ENCODE data around the gene STK32C.

The STK32C gene

GRCh38 chr10:132256866-132257265, 50.9 kb downstream of the STK32C start:
- DNase-seq (ENCODE audit: low read depth in 1 of 2, low spot score in 1 of 2) = no peak
- Histone ChIP-seq H3K27me3 (ENCODE audit: insufficient read depth, poor library complexity, severe bottlenecking) (no peaks in the 10 kb centered on the region), H3K4me3 (replicated peaks; ENCODE audit: insufficient read depth, low read length) (no peak overlapping the region), H3K27ac (replicated peaks) (no peak overlapping the region)
- TF ChIP-seq POLR2AphosphoS5 (IDR thresholded peaks at IDR 0.05; ENCODE audit: low read depth) (no peak), GABPA (IDR thresholded peaks at IDR 0.05; ENCODE audit: low read depth) (no peak), SPI1 (IDR thresholded peaks at IDR 0.05; ENCODE audit: borderline replicate concordance, low read depth) (no peak)
- TF ChIP-seq, protein P1, sequence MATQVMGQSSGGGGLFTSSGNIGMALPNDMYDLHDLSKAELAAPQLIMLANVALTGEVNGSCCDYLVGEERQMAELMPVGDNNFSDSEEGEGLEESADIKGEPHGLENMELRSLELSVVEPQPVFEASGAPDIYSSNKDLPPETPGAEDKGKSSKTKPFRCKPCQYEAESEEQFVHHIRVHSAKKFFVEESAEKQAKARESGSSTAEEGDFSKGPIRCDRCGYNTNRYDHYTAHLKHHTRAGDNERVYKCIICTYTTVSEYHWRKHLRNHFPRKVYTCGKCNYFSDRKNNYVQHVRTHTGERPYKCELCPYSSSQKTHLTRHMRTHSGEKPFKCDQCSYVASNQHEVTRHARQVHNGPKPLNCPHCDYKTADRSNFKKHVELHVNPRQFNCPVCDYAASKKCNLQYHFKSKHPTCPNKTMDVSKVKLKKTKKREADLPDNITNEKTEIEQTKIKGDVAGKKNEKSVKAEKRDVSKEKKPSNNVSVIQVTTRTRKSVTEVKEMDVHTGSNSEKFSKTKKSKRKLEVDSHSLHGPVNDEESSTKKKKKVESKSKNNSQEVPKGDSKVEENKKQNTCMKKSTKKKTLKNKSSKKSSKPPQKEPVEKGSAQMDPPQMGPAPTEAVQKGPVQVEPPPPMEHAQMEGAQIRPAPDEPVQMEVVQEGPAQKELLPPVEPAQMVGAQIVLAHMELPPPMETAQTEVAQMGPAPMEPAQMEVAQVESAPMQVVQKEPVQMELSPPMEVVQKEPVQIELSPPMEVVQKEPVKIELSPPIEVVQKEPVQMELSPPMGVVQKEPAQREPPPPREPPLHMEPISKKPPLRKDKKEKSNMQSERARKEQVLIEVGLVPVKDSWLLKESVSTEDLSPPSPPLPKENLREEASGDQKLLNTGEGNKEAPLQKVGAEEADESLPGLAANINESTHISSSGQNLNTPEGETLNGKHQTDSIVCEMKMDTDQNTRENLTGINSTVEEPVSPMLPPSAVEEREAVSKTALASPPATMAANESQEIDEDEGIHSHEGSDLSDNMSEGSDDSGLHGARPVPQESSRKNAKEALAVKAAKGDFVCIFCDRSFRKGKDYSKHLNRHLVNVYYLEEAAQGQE (IDR thresholded peaks at IDR 0.05; ENCODE audit: insufficient replicate concordance, low read depth) = no peak

GRCh38 chr10:132255489-132256344, 52.0 kb downstream of the STK32C start:
- Histone ChIP-seq H3K4me3 (replicated peaks; ENCODE audit: insufficient read depth, low read length) (no peak overlapping the region), H3K27me3 (ENCODE audit: insufficient read depth, poor library complexity, severe bottlenecking) (no peaks in the 10 kb centered on the region), H3K27ac (replicated peaks) (no peak overlapping the region)
- no peak for TF ChIP-seq SPI1 (IDR thresholded peaks at IDR 0.05; ENCODE audit: borderline replicate concordance, low read depth)
- no peak for TF ChIP-seq POLR2AphosphoS5 (IDR thresholded peaks at IDR 0.05; ENCODE audit: low read depth)
- TF ChIP-seq, protein P2, sequence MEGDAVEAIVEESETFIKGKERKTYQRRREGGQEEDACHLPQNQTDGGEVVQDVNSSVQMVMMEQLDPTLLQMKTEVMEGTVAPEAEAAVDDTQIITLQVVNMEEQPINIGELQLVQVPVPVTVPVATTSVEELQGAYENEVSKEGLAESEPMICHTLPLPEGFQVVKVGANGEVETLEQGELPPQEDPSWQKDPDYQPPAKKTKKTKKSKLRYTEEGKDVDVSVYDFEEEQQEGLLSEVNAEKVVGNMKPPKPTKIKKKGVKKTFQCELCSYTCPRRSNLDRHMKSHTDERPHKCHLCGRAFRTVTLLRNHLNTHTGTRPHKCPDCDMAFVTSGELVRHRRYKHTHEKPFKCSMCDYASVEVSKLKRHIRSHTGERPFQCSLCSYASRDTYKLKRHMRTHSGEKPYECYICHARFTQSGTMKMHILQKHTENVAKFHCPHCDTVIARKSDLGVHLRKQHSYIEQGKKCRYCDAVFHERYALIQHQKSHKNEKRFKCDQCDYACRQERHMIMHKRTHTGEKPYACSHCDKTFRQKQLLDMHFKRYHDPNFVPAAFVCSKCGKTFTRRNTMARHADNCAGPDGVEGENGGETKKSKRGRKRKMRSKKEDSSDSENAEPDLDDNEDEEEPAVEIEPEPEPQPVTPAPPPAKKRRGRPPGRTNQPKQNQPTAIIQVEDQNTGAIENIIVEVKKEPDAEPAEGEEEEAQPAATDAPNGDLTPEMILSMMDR (IDR thresholded peaks at IDR 0.05; ENCODE audit: insufficient read depth, low read length) = no peak
- DNase-seq (ENCODE audit: low read depth in 1 of 2, low spot score in 1 of 2) = no peak

GRCh38 chr10:132254841-132255240, 52.9 kb downstream of the STK32C start:
- DNase-seq (ENCODE audit: low read depth in 1 of 2, low spot score in 1 of 2) = no peak
- TF ChIP-seq POLR2AphosphoS5 (IDR thresholded peaks at IDR 0.05; ENCODE audit: low read depth) = no peak
- TF ChIP-seq, protein P2 (IDR thresholded peaks at IDR 0.05; ENCODE audit: insufficient read depth, low read length) = no peak
- no peak for TF ChIP-seq SPI1 (IDR thresholded peaks at IDR 0.05; ENCODE audit: borderline replicate concordance, low read depth)
- TF ChIP-seq, protein P1 (IDR thresholded peaks at IDR 0.05; ENCODE audit: insufficient replicate concordance, low read depth) = no peak
- no peak for TF ChIP-seq GABPA (IDR thresholded peaks at IDR 0.05; ENCODE audit: low read depth)

GRCh38 chr10:132253092-132253687, 54.6 kb downstream of the STK32C start:
- no peak for TF ChIP-seq GABPA (IDR thresholded peaks at IDR 0.05; ENCODE audit: low read depth)
- TF ChIP-seq, protein P2 (IDR thresholded peaks at IDR 0.05; ENCODE audit: insufficient read depth, low read length) = no peak
- Histone ChIP-seq H3K27ac (replicated peaks) (no peak overlapping the region), H3K27me3 (ENCODE audit: insufficient read depth, poor library complexity, severe bottlenecking) (no peaks in the 10 kb centered on the region), H3K4me3 (replicated peaks; ENCODE audit: insufficient read depth, low read length) (no peak overlapping the region)
- DNase-seq (ENCODE audit: low read depth in 1 of 2, low spot score in 1 of 2) = no peak

More at GRCh38 chr10:132254841-132255240, 52.9 kb downstream of the STK32C start:
- Histone ChIP-seq H3K27ac (replicated peaks) (no peak overlapping the region), H3K27me3 (ENCODE audit: insufficient read depth, poor library complexity, severe bottlenecking) (no peaks in the 10 kb centered on the region), H3K4me3 (replicated peaks; ENCODE audit: insufficient read depth, low read length) (no peak overlapping the region)
